ENCODE data around the gene FBH1.

- no peak for TF ChIP-seq EZH2 (IDR thresholded peaks at IDR 0.05; ENCODE audit: borderline replicate concordance, low read depth, low read length, severe bottlenecking)
- no peak for TF ChIP-seq CTCF (IDR thresholded peaks at IDR 0.05; ENCODE audit: borderline replicate concordance, extremely low read depth, low read length, poor library complexity, severe bottlenecking)
Measured at GRCh38 chr10:5981529-5981928, 91.5 kb downstream of the FBH1 start.

Data from DND-41 (cell line).